Activated CD4-positive, alpha-beta T cell treated with anti-CD3 and anti-CD28 coated beads, Interleukin-10, Interleukin-2, amounts not matched to agents 100 ng/mL and 50 ng/mL, durations not matched to agents 16 hours and 8 hours (primary cell): ENCODE results near the gene TBL3.
"Not testable (repeated sequence)": the region's sequence is repeated elsewhere in the genome, so short reads cannot be mapped to it uniquely, and the experiment has no call there.

Experiments used
- DNase-seq: peaks from one replicate; pipeline ENCODE4 v3.0.0-alpha.2; 2020

The TBL3 gene

DNA sequence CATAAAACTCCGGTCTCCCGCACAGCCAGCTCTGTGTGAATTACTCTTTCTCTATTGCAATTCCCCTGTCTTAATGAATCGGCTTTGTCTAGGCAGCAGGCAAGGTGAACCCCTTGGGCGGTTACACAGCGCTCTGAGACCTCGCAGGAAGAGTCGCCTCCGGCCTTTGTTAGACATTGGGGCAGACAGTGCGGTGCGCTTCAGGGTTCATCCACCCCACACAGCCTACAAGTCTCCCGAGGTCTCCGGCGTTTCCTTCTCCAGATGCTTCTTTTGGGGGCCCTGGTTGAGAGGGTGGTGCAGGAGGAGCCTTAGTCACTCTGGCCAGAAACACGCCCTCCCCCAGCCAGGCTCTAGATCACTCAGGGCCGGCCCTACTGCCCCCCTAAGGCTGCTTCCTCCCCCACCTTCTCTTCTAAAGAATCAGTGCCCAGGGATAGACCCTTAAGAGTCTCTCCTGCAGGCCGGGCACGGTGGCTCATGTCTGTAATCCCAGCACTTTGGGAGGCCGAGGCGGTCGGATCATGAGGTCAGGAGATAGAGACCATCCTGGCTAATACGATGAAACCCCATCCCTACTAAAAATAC, 27.1 kb upstream of the TBL3 start:
- DNase-seq: no peak

DNA sequence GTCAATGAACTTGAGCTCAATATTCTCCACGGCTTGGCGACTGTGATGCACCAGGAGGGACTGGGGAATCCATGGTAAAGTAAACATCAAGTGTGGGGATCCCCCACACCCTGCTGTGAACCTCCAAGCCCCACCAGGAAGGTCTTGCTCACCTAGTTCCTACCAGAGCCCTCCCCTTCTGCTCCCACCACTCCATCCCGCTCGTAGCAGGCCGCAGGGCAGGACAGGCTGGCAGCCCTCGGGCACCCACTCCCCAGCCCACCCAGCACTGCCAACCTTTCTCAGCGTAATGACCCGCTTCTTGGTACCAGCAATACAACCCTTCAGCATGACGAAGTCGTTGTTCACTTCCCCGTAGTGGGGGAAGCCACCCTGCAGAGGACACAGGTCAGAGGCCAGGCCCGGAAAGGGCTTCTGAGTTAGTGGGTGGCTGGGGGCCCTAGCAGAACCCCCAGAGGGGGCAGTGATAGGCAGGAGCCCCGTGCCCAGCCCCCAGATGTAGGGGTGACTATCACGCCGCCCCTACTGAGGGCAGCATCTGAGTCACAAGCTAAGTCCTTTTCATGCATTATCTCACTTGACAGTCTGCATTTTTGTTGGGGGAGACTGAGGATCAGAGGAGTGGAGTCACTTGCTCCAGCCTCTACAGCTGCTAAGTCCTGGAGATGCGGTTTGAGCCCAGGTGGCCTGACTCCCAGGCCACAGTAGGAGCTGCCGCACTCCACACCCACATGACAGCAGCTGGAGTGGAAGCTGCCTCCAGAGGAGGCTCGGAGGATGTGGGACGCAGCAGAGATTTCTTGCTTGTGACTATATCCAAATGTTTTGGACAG, 26.1 kb upstream of the TBL3 start:
- DNase-seq: no peak

DNA sequence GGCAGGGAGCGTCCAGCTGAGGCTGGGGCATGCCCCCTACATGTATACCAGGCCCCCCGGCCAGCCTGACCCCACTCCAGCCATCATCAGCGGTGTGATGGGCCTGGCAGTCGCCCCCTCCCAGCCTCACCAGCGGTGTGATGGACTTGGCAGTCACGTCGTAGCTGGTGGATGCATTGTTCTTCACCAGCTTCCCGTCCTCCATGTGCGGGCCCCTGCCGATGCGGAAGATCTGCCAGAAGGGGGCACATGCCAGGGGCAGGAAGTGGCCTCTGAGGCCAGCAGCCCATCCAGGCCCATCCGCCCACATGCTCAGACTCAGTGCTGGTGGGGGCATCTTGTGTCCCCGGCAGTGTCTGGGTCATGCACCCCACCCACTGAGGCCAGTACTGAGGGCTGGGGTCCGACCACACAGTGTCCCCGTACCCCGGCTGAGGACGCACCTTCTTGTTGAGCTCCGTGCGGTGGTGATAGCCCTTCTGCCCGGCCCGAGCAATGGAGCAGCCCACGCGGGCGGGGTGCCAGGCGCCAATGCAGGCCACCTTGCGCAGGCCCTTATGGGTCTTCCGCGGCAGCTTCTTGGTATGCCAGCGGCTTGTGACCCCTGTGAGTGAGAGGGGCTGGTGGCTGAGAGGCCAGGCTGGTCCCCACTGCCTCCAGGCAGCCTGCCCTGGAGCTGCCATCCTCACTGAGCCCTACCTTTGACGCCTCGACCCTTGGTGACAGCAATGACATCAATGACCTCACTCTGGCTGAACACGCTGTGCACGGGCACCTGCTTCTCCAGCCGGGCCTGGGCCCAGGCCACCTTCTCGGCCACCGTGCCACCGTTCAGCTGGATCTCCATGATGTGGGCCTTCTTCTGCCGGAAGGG, 25.1 kb upstream of the TBL3 start:
- no peak for DNase-seq

DNA sequence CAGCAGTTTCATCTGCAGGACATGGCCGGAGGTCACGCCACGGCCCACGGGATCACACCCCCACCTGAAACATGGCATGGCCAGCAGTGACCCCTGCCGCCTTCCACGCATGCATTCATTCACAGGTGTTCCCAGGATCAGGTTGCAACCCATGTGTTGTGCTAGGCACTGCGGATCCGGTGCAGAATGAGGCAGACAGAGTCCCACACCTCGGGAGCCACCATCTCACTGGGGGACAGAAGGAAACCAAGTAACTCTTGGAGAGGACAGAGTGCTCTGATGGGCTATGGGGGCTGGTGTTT, 24.5 kb upstream of the TBL3 start:
- no peak for DNase-seq

DNA sequence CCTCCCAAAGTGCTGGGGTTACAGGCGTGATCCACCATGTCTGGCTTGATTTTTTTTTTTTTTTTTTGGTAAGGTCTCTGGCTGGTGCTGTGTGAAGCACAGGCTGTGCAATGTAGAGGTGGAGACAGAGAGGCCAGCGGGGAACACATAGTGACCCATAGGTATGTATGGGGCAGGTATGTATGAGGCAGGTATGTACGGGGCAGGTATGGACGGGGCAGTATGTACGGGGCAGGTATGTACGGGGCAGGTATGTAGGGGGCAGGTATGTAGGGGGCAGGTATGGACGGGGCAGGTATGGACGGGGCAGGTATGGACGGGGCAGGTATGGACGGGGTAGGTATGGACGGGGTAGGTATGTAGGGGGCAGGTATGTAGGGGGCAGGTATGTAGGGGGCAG, 22.3 kb upstream of the TBL3 start:
- DNase-seq: no peak

DNA sequence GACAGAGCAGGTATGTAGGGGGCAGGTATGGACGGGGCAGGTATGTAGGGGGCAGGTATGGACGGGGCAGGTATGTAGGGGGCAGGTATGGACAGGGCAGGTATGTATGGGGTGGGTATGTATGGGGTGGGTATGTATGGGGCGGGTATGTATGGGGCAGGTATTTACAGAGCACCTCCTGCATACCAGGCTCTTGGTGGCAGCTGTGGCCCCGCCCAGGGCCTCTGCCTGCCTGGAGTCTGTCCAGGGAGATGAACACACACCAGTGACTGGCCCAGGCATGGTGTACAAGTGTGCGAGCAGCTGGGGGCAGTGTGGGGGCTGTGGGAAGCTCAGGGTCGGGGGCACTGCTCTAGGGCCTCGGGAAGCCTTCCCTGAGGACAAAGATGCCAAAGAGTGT, 21.8 kb upstream of the TBL3 start:
- DNase-seq: no peak

DNA sequence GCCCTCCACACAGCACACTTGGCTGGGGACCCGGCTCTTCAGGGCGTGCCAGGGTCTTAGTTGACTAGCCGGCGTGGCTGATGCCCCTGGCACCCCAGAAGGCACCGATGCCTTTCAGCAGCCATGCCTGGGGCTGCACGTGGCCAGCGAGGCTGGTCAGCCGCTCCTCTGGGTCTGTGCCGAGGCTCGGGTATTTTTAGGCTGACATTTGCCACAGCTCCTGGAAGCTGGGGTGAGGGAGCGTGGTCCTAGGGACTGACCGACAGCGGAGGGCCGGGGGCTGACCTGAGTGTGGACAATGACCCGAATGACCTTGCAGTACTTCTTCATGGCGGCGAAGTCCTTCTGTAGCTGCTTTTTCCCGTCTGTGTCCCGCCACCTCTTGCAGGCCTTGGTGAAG, 21.3 kb upstream of the TBL3 start:
- DNase-seq: no peak

DNA sequence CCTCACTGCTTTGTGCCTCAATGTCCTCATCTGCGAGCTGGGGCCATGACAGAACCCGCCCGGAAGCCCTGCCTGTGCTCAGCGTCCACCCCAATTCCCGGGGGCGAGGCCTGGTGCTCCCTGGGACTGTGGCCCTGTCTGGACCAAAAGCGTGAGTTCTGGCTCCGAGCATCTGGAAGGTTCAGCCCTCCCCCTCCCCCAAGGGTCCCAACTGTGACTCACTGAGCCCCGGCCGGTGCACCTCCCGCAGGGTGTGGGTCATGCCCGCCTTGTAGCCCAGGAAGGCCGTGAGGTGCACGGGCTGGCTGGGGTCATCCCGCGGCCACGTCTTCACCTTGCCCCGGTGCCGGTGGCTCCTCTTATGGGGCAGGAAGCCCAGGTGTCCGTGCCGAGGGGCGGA, 18.1 kb upstream of the TBL3 start:
- DNase-seq: no peak

- not testable (repeated sequence) for DNase-seq
Measured at GRCh38 chr16:1957434-1958142, 14.3 kb upstream of the TBL3 start.

DNA sequence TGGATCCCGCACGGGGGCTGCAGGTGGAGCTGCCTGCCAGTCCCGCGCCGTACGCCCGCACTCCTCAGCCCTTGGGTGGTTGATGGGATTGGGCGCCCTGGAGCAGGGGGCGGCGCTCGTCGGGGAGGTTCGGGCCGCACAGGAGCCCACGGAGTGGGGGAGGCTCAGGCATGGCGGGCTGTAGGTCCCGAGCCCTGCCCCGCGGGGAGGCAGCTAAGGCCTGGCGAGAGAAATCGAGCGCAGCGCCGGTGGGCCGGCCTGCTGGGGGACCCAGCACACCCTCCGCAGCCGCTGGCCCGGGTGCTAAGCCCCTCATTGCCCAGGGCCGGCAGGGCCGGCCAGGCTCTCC, 13.7 kb upstream of the TBL3 start:
- DNase-seq: not testable (repeated sequence)

DNA sequence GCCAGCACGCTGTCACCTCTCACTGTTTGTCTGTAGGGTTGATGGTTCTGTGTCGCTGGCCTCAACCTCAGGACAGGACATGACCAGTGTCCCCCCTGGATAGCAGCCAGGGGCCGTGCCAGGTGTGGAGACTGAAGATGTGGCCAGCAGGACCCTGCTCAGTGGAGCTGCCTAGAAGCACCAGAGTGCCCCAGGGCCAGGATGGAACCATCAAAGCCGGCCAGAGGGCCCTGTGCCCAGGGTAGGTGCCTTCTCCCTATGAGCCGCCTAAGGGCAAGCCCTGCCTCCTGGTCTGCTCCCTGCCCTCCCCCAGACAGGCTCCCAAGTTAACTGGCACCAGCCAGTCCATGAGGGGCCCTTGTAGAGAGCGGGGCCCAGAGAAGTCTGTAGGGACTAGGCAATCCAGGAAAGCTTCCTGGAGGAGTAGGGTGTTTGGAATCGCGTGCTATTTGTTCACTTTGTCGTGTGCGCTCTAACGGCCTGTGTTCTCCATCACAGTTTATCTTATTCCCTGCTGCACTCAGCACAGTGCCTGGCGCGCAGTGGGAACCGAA, 13.1 kb upstream of the TBL3 start:
- DNase-seq: no peak

DNA sequence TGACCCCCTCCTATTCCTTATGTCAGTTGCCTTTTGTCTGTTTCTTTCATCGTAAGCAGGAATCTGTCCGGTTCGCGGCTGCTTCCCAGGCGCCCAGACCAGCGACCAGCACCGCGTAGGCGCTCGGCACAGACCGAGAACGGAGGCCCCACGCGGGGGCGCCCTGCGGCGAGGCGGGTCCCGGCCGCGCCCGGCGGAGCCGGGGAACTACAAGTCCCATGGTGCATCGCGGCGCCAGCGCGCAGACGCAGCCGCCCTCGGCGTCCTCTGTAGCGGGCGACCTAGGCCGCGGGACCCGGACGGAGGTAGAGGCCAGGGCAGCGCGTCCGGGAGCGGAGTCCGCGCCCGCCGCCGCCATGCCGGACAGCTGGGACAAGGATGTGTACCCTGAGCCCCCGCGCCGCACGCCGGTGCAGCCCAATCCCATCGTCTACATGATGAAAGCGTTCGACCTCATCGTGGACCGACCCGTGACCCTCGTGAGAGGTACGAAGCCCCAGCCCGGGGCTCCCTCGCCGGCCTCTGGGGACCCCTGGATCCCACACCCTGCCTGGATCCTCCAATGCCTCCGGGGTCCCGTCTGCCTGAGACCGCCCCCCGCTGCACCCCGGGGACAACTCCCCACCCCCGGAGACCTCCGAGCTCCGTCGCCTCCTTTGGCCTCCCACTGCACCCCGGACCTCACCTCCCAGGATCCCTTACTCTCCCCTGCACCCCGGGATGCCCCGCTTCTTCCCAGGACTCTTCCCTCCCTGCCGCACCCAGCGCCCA, 12.4 kb upstream of the TBL3 start, which contains the start of gene NDUFB10:
TSS of gene NDUFB10 (plus strand) at position 270 of the 771 bp plus-strand sequence. CDS start at position 357, 87 bp downstream.
- peak; percentile 96 for DNase-seq

DNA sequence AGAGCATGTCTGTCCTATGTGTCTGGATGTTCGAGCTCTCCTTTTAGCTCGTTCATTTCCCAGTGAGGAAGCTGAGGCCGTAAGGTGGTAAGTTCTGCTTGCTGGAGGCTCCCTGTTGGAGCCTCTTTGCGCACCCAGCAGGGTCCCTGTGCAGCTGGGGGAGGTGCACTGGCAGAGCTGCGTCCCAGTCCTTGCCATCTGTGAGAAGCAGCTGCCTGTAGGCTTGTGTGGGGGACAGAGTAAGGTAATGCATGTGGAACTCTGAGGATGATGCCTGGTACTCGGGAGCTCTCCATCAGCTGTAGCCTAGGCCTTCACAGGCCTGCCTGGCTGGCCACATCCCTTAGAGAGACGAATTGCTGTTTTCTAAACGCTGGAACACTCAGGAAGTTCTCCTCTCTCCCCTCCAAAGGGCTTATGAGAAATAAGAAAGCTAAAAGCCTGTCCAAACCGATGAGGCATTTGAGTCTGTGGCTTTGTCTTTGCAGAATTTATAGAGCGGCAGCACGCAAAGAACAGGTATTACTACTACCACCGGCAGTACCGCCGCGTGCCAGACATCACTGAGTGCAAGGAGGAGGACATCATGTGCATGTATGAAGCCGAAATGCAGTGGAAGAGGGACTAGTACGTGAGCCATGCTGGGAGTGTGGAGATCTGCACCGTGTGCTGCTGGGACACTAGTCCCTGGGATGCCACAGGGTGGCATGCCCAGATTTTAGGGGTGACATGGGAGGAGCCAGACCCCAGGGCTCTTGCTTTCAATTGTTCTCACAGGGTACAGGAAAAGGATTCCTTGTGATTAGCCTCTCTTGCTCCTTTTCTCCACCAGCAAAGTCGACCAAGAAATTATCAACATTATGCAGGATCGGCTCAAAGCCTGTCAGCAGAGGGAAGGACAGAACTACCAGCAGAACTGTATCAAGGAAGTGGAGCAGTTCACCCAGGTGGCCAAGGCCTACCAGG, 10.9 kb upstream of the TBL3 start:
- peak; percentile 76 for DNase-seq

GRCh38 chr16:1961651-1962067, 10.2 kb upstream of the TBL3 start:
- DNase-seq: peak; percentile 69

DNA sequence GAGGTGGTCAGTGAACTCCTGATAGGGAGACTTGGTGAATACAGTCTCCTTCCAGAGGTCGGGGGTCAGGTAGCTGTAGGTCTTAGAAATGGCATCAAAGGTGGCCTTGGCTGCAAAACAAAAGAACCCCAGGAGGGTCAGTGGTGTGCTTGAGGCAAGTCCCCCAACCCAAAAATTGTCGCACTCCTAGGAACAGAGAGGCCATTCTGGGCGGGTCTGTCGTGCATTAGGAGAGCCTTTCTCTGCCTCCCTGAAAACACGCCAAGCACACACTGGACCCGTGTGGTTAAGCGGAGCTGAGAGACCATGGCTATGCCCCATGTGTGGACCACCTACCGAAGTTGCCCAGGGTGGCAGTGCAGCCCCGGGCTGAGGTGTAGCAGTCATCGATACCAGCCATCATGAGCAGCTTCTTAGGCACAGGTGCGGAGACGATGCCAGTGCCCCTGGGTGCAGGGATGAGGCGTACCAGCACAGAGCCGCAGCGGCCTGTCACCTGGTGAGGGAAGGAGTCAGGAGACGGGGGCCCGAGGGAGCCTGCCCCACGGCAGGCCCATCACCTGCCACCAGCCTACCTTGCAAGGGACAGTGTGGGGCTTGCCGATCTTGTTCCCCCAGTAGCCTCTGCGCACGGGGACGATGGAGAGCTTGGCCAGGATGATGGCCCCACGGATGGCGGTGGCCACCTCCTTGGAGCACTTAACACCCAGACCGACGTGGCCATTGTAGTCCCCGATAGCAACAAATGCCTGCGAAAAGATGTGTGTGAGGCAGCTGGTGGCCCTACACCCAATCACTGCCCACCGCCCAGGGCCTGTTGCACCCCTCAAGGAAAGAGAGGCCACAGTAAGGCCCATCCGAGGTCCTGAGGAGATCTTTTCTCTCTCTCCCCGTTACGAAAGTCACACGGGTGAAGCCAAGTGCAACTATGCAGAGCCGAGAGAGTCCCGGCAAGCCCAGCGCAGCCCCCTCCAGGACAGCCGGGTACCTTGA, 9.4 kb upstream of the TBL3 start:
- DNase-seq: not testable (repeated sequence)

DNA sequence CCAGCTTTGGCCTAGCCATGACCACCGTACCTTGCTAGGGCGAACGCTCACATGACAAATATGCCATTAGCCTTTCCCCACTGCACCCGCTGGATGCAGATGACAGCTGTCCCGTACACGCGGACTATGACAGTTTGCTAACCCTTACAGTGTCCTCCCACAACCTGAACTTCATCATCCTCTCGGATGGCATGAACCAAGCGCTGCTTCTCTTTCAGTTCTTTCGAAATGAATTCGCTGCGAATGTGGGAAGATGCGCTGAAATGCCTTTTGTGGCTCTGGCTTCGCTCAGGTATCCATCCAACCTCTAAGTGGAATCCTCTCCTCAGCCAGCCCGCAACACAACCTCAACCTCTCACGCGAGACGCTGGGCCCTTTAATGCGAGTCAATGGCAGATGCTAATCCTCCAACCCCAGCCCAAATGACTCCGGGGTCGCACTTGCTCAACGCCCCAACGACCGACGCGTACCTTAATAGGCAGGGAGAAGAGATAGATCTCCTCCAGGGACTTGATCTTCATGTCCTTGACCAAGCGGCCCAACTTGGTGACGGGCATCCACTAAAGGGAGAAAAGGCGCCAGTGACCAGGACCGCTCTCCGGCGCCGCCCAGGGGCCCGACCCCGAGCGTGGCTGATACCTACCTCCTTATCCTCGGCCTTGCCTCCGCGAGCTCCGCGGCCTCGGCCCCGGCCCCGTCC, 7.9 kb upstream of the TBL3 start:
- peak; percentile 56 for DNase-seq

DNA sequence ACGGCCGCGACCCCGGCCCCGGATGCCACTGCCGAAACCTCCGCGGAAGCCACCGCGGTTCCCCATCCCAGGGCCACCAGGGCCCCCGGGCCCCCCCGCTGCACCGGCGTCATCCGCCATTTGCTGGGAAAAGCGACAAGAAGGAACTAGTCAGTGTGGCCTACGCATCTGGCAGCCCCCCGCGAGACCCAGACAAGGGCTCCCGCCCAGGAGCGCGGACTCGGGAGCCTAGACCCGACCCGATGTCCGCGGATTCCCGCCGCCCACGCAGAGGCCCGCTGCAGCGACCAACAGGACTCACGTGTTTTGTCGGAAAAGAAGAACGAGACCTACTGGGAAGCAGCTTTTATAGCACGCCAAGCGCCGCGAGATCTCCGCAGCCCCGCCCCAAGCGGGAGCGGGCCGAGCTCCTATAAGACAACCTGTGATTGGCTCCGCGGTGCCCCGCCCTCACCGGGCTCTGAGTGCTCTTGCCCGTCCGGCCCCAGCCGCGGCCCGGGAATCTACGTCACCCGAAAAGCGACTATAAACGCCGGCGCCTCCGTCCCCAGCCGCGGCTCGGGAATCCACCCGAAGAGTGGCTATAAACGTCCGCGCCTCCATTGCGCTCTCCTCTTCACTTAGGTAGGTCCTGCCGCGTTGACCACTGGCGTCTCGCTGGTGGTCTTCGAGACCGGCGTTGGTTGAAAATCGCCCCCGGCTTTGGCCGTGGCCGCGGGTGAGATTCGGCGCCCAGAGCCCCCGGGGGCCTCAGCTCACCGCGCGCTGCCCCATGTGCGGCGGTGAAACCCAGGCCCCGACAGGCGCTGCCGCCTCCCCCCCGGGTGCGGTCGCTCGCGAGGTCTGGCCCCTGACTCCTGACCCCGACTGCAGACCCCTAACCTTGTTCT, 7.1 kb upstream of the TBL3 start, which contains the start of gene RPS2:
TSS of gene RPS2 (minus strand) at position 321 of the 890 bp plus-strand sequence. CDS start at position 120, 201 bp downstream.
- peak; percentile 99 for DNase-seq
